HepG2 (cell line): ENCODE measurements around the gene NXPE3. TPM values are rescaled to one million over a fixed set of nuclear protein-coding genes. Genes with fewer than 3 reads are reported as not detected.

Source experiments
- ATAC-seq: fragments of 200-7000 bp; cut with Tn5 transposase; 3 replicates; pipeline ENCODE4 v1.9.1; 2020; ENCODE audit warnings: mild to moderate bottlenecking, moderate library complexity
- BruUV-seq: library from RNA; stranded (reverse); fragments of 400-500 nt; replicated peaks from 2 replicates; lab custom pipeline; 2021; lab: Mats Ljungman, UMichigan
- CTCF ChIA-PET: fragments of 300-600 bp; formaldehyde crosslinking; extraction: SDS; loops from one replicate; lab custom pipeline; 2021; ENCODE audit warnings: low total read pairs, inconsistent platforms, low intra/inter-chr PET ratio; lab: Yijun Ruan, JAX
- POLR2A ChIA-PET: fragments of 350-600 bp; sonication (Branson Sonifier 250); formaldehyde crosslinking; loops from one replicate; lab custom pipeline; 2020; ENCODE audit warnings: antibody characterized with exemption, inconsistent platforms; lab: Yijun Ruan, JAX
- DNase-seq: peaks from one replicate; pipeline ENCODE4 v3.0.0-alpha.2; 2015; ENCODE audit warnings: low spot score
- FAIRE-seq: peaks from 3 replicates; lab custom pipeline; 2011; peaks lifted over from hg19 to GRCh38; lab: Jason Lieb, UNC
- H2AFZ ChIP-seq: one replicate; pipeline ENCODE4 v1.6.1; 2011; ENCODE audit warnings: low read length, inconsistent platforms
- H3K27ac ChIP-seq: fragments of 300-600 bp; 3 replicates; pipeline ENCODE4 v1.8.0; 2011; ENCODE audit warnings: mixed run types, mild to moderate bottlenecking, mixed read lengths, low read length, inconsistent platforms; ENCODE audit not compliant: insufficient read depth; ENCODE audit errors: extremely low read length
- H3K27me3 ChIP-seq, 2 experiments: fragments of 200-600 bp in 1 of 2; 2 replicates in 1 of 2; 3 replicates in 1 of 2; pipeline versions ENCODE4 v1.6.0 to v1.8.0; 2011; ENCODE audit warnings: low read length in 2 of 2, mild to moderate bottlenecking in 2 of 2, moderate library complexity in 2 of 2, inconsistent platforms in 1 of 2; ENCODE audit not compliant: insufficient read depth in 2 of 2, control insufficient read depth in 1 of 2
- H3K36me3 ChIP-seq, 2 experiments: fragments of 200-600 bp in 1 of 2; replicated peaks in 1 of 2; 2 replicates in 1 of 2; 3 replicates in 1 of 2; pipeline versions ENCODE4 v1.5.1 to v1.8.0; 2011; ENCODE audit warnings: low read length in 2 of 2, inconsistent platforms in 1 of 2; ENCODE audit not compliant: insufficient read depth in 2 of 2, control insufficient read depth in 1 of 2
- H3K4me1 ChIP-seq: 2 replicates; pipeline ENCODE4 v1.5.1; 2012; ENCODE audit warnings: low read length, inconsistent platforms; ENCODE audit not compliant: insufficient read depth
- H3K4me2 ChIP-seq: 2 replicates; pipeline ENCODE4 v1.6.0; 2011; ENCODE audit warnings: low read depth, low read length, inconsistent platforms
- H3K4me3 ChIP-seq, 3 experiments: fragments of 200-600 bp in 1 of 3; sonication (generic), shearing (Covaris generic) in 1 of 3; replicated peaks in 1 of 3; 2 replicates each; pipeline ENCODE4 v1.5.1; 2011 to 2016; ENCODE audit warnings: low read length in 3 of 3, inconsistent platforms in 2 of 3, low read depth in 2 of 3, mild to moderate bottlenecking in 2 of 3, control low read depth in 1 of 3, mixed read lengths in 1 of 3; ENCODE audit not compliant: insufficient read depth in 1 of 3
- H3K79me2 ChIP-seq: one replicate; pipeline ENCODE4 v1.6.1; 2011; ENCODE audit warnings: low read length, inconsistent platforms; ENCODE audit not compliant: insufficient read depth
- H3K9ac ChIP-seq: 2 replicates; pipeline ENCODE4 v1.6.0; 2011; ENCODE audit warnings: mild to moderate bottlenecking, low read depth, low read length, inconsistent platforms; ENCODE audit not compliant: insufficient read depth
- H3K9me3 ChIP-seq: 2 replicates; pipeline ENCODE4 v1.5.1; 2012; ENCODE audit warnings: mild to moderate bottlenecking, low read length
- H4K20me1 ChIP-seq: 2 replicates; pipeline ENCODE4 v1.6.0; 2011; ENCODE audit warnings: inconsistent platforms, mild to moderate bottlenecking, low read length, moderate library complexity; ENCODE audit not compliant: insufficient read depth
- ARID5B ChIP-seq: IDR thresholded peaks from 2 replicates; pipeline ENCODE4 v1.4.0; 2020; ENCODE audit warnings: mild to moderate bottlenecking, missing genetic modification reagents
- BCL6 ChIP-seq: IDR thresholded peaks from 2 replicates; pipeline ENCODE4 v1.6.1; 2016; ENCODE audit warnings: missing genetic modification reagents, missing compliant biosample characterization
- BRCA1 ChIP-seq: sonication (generic); formaldehyde crosslinking; IDR thresholded peaks from 2 replicates; pipeline ENCODE4 v1.4.0; 2020; ENCODE audit warnings: missing genetic modification reagents
- NFIC ChIP-seq: IDR thresholded peaks from 2 replicates; pipeline ENCODE4 v1.6.1; 2012; ENCODE audit warnings: mild to moderate bottlenecking, low read length, inconsistent platforms
- NR2F2 ChIP-seq: IDR thresholded peaks from 2 replicates; pipeline ENCODE4 v1.6.1; 2012; ENCODE audit warnings: low read depth, inconsistent platforms, borderline replicate concordance
- PPARG ChIP-seq: conservative IDR thresholded peaks from 2 replicates; pipeline ENCODE4 v1.6.1; 2016; ENCODE audit warnings: missing biosample characterization, missing genetic modification reagents
- THAP11 ChIP-seq: IDR thresholded peaks from 2 replicates; pipeline ENCODE4 v1.6.1; 2016; ENCODE audit warnings: missing biosample characterization, missing genetic modification reagents
- ZNF546 ChIP-seq: sonication (generic); formaldehyde crosslinking; conservative IDR thresholded peaks from 2 replicates; pipeline ENCODE4 v1.8.1; 2023; ENCODE audit warnings: mild to moderate bottlenecking, missing genetic modification reagents
- ZXDC ChIP-seq: sonication (generic); formaldehyde crosslinking; IDR thresholded peaks from 2 replicates; pipeline ENCODE4 v1.5.0; 2020; ENCODE audit warnings: mild to moderate bottlenecking, missing genetic modification reagents
- WGBS: methylation state at CpG from one replicate; pipeline ENCODE4 v1.1.6; 2017; ENCODE audit warnings: low lambda C conversion rate; 5-methylcytosine and 5-hydroxymethylcytosine counted together
- in situ Hi-C: cut with HindIII; loops from 2 replicates; pipeline ENCODE4 v1.10.0; 2017; ENCODE audit warnings: low pct_unique_long_range_greater_than_20kb; ENCODE audit not compliant: extremely low pct_ligation_motif_present
- intact Hi-C: fragments of 100-400 bp; cut with micrococcal nuclease; formaldehyde crosslinking; loops from one replicate; pipeline ENCODE4 v1.10.0; 2022; ENCODE audit not compliant: unreplicated experiment
- polyA plus RNA-seq, 8 experiments: library from polyadenylated mRNA; depleted of rRNA in 3 of 8; stranded (reverse) in 7 of 8; unstranded in 1 of 8; fragments of >200 nt; fragmentation: Illumina TruSeq in 4 of 8; extraction: Trizol in 4 of 8; gene quantifications; 2 replicates each; pipeline versions ENCODE4 v1.2.1 to v1.2.3, GENCODE V29; 2011 to 2016; ENCODE audit warnings: low read depth in 4 of 8, missing spikeins in 1 of 8, mixed read lengths in 1 of 8; ENCODE audit not compliant: insufficient read depth in 1 of 8
- total RNA-seq, 5 experiments: library from RNA; depleted of rRNA; stranded (reverse); fragments of >200 nt; fragmentation: Illumina TruSeq; extraction: Trizol; gene quantifications; 2 replicates each; pipeline ENCODE4 v1.2.3, GENCODE V29; 2016; ENCODE audit warnings: low read depth in 1 of 5
- TF ChIP-seq, protein P1 (sequence below), 2 experiments: fragments of 450-650 bp in 1 of 2; sonication (generic) in 1 of 2; formaldehyde crosslinking; IDR thresholded peaks; 2 replicates each; pipeline versions ENCODE4 v1.5.0 to v1.8.0; 2020 to 2022; ENCODE audit warnings: mild to moderate bottlenecking in 1 of 2, missing genetic modification reagents in 1 of 2

The NXPE3 gene
- total and polyA plus RNA-seq, 2 of the 13 experiments (the other 11 are each of a cell fraction or from before 2014, with no cell fraction given), result 3.5 to 4.7 TPM

GRCh38 chr3:101847328-101847727 lies 68.3 kb downstream of the NXPE3 start:
- Histone ChIP-seq H3K4me1 (peaks cover 36% of the 10 kb centered on the region), H3K79me2 (peaks cover 29% of the 10 kb centered on the region), H3K27ac (peak overlapping the region; percentile 98), H3K27me3 (no peaks in the 10 kb centered on the region; a peak in 1 of 5 replicates), H3K4me2 (no peak overlapping the region), H2AFZ (no peak overlapping the region)
- FAIRE-seq, result no peak
- intact Hi-C loops (loop anchor here (5.0 kb wide), 1 partner anchor 35 kb away; no protein-coding TSS in a partner anchor), in situ Hi-C loops (no loop called here)
- POLR2A ChIA-PET, result interaction anchor here (2.0 to 3.3 kb wide), 3 partner anchors 8 to 20 kb away, joined by 8 to 32 read pairs (median 12); no protein-coding TSS in a partner anchor
- no peak for ATAC-seq
- TF ChIP-seq ZXDC (CRISPR knock-in tag) (no peak), BRCA1 (CRISPR knock-in tag) (no peak), BCL6 (CRISPR knock-in tag) (peak; percentile 27; the same call in 1 of the 2 replicates)
- TF ChIP-seq, all 625 proteins: peak for 1
- CTCF ChIA-PET, result no interaction called here
- DNase-seq, result peak; percentile 43
- H3K36me3 ChIP-seq, result peaks cover 4 to 5% of the 10 kb centered on the region in 2 experiments; a peak in 3 of 5 replicates
- no peak overlapping the region for H3K9ac ChIP-seq
- BruUV-seq, result no TSS peak
- H3K9me3 ChIP-seq, result no peaks in the 10 kb centered on the region
- peaks cover 25% of the 10 kb centered on the region for H4K20me1 ChIP-seq
- no peak overlapping the region for H3K4me3 ChIP-seq
- 26% methylated on average over 3 of the region's 3 CpGs for WGBS

GRCh38 chr3:101848326-101848725 lies 69.3 kb downstream of the NXPE3 start:
- FAIRE-seq (no peak), DNase-seq (peak; percentile 92), ATAC-seq (peak; percentile 20)
- Histone ChIP-seq H3K4me2 (peak overlapping the region; percentile 98), H3K4me3 (peak overlapping the region; percentile 66 to 78 (median 68); a peak in 5 of 6 replicates), H4K20me1 (peaks cover 35% of the 10 kb centered on the region), H3K27me3 (no peaks in the 10 kb centered on the region; a peak in 1 of 5 replicates), H3K79me2 (peaks cover 29% of the 10 kb centered on the region), H3K9me3 (no peaks in the 10 kb centered on the region), H3K9ac (peak overlapping the region; percentile 90), H3K36me3 (peaks cover 10 to 14% of the 10 kb centered on the region in 2 experiments), H3K27ac (peak overlapping the region; percentile 98), H2AFZ (no peak overlapping the region), H3K4me1 (peaks cover 46% of the 10 kb centered on the region)
- ChIA-PET POLR2A (interaction anchor here (0.9 to 3.3 kb wide), 13 partner anchors 9 to 172 kb away, joined by 3 to 32 read pairs (median 7); partner anchors contain the start of genes CEP97 and ZBTB11), CTCF (no interaction called here)
- WGBS, result under 1% methylated on average over 3 of the region's 3 CpGs
- BruUV-seq, result no TSS peak
- intact Hi-C loops, result loop anchor here (1.0 to 5.0 kb wide), 3 partner anchors 20 to 172 kb away; partner anchors contain the start of gene ZBTB11
- in situ Hi-C loops, result no loop called here
- TF ChIP-seq NFIC (peak; percentile 43; the same call in 1 of the 2 replicates), ZNF546 (CRISPR knock-in tag) (no peak), THAP11 (CRISPR knock-in tag) (no peak; the same call in 1 of the 2 replicates), NR2F2 (no peak), PPARG (CRISPR knock-in tag) (0 out of 2 replicates have a peak, but pooled peaks have one; percentile 21), ARID5B (peak; percentile 80)
- TF ChIP-seq, protein P1, sequence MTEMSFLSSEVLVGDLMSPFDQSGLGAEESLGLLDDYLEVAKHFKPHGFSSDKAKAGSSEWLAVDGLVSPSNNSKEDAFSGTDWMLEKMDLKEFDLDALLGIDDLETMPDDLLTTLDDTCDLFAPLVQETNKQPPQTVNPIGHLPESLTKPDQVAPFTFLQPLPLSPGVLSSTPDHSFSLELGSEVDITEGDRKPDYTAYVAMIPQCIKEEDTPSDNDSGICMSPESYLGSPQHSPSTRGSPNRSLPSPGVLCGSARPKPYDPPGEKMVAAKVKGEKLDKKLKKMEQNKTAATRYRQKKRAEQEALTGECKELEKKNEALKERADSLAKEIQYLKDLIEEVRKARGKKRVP (CRISPR knock-in tag; IDR thresholded peaks at IDR 0.05), result peak in 1 of 2 experiments; percentile 41; a peak in 1 of 4 replicates
